HS-27A (cell line): Measurements from ENCODE around the gene NPTXR.

Source experiments
- DNase-seq: peaks from one replicate; pipeline ENCODE4 v3.0.0-alpha.2; 2012; ENCODE audit warnings: low read depth, missing footprints

NPTXR gene

GRCh38 chr22:38796262-38796957, 47.4 kb downstream of the NPTXR start:
- no peak for DNase-seq

DNA sequence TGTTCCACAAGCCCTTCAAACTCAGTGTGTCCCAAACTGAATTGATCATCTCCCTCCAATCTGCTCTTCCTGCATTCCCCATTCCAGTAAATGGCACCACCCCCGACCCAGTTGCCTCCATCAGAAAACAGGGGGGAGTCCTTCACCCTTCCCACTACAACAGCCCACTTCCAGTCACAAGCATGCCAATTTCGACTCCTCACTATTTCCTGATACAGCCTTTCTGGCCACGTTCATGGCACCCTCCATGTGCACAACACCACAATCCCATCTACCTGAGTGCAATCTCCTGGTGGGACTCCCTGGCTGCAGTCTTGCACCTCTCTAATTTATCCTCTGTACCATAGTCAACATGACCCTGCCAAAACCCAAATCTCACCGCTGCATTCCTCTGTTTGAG, 48.3 kb downstream of the NPTXR start:
- no peak for DNase-seq

- peak; percentile 88 for DNase-seq
These were observed 49.9 kb downstream of the NPTXR start, which contains the start of gene DNAL4 for GRCh38 chr22:38793721-38794466. TSS of gene DNAL4 (minus strand) at chr22:38794143. CDS start at chr22:38782731, 11,412 bp downstream.

- no peak for DNase-seq
These were observed 50.5 kb downstream of the NPTXR start for GRCh38 chr22:38793317-38793716.

GRCh38 chr22:38792833-38793232, 51.0 kb downstream of the NPTXR start:
- no peak for DNase-seq

DNA sequence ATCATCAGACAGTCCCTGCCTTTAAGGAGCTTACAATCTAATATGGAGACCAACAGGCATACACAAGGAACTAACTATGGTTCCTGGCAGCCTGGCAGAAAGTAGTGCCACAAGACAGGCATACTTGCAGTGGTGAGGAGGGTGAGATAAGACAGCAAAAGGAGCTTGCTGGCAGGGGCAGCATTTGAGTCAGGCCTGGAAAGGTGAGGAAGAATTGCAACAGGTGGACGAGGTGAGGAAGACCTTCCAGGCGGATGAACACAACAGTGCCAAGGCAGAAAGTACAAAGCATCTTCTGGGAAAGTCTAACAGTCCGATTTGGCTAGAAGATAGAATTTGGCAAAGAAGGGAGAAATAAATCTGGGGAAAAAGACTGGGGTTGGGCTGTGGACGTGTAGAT, 54.2 kb downstream of the NPTXR start:
- no peak for DNase-seq

DNA sequence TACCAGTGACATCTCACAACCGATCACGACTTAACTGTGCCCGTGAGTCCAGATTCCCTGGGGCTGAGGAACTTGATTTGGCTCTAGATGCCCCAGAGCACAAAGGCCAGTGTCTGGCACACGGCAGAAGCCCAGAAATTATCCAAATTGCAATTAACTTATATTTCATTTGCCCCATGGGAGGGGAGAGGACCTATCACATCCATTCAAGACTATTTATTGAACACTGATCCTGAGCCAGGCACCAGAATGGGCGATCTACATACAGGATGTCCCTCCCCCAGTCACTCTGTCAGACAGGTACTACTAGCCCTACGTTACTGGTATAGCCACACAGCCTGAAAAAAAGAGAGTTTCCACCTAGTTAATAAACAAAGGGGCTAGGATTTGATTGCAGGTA, 55.0 kb downstream of the NPTXR start:
- DNase-seq, result no peak

GRCh38 chr22:38788021-38788816, 55.6 kb downstream of the NPTXR start:
- DNase-seq, result no peak

GRCh38 chr22:38786631-38787030, 57.2 kb downstream of the NPTXR start:
- no peak for DNase-seq

GRCh38 chr22:38784856-38785255, 59.0 kb downstream of the NPTXR start:
- no peak for DNase-seq

GRCh38 chr22:38784035-38784434, 59.8 kb downstream of the NPTXR start:
- DNase-seq, result no peak

DNA sequence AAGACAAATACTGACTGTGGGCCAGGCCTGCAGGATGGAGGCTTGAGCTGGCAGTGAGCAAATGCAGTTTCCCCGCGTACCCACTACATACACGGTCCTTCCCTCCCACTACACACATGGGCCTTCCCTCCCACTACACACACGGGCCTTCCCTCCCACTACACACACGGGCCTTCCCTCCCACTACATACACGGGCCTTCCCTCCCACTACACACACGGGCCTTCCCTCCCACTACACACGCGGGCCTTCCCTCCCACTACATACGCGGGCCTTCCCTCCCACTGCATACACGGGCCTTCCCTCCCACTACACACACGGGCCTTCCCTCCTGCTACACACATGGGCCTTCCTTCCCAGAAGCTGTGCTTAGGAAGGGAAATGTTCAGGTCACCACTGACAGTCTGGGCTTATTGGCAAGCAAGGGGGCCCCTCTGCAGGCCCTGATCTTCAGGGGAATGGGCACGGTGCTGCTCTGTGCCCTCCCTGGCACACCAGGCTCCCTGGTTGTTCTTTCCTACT, 60.7 kb downstream of the NPTXR start:
- no peak for DNase-seq

DNA sequence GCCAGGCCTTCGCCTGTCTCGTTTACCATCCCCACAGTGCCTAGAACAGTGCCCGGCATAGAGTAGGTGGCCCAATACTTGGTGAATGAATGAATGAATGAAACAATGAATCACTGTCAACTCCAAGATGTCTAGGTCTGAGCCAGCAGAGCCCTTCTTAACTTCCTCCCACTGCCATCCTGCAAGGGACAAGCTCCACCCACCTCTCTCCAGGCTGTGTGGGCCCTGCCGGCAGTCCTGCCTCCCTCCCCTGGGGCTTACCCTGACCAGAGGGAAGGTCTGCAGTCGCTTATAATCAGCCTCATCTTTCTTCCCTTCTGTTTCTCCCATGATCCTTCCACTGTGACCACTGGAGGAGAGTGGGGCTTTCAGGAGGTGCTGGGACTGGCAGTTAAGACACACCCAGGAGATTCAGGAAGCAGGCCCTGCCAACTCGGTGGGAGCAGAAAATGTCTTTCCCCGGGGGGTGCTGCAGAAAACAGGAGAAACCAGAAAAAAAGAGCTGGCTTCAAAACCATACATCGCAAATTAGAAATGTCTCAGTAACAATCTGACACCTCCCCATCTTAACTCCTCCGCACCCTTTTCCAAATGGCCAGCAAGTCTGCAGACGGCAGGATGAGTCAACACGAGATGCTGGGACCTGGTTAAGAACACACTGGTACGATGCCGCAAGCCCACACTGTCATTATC, 61.3 kb downstream of the NPTXR start:
- no peak for DNase-seq

GRCh38 chr22:38781033-38781432, 62.8 kb downstream of the NPTXR start:
- DNase-seq, result no peak

GRCh38 chr22:38777087-38777671, 66.6 kb downstream of the NPTXR start:
- DNase-seq, result no peak

DNA sequence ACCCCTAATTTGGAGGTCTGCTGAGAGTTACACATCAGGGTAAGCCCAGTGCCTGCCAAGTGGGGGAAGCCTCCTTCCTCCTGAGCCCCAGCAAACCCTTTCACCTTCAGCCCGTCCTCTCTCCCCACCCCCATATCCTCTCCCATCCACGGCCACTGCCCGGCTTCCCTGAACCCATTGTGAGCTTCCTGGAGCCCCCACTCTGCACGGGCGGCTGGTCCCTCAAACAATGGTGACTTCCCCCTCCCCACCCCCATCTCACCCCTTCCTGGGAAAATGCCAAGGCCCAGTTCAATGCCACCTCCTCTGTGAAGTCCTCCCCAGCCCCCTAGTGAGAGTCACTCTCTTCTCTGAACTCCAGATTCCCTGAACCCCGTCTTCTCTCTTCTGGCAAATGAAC, 67.7 kb downstream of the NPTXR start:
- DNase-seq, result no peak

- no peak for DNase-seq
These were observed 68.2 kb downstream of the NPTXR start for GRCh38 chr22:38775656-38776055.

DNA sequence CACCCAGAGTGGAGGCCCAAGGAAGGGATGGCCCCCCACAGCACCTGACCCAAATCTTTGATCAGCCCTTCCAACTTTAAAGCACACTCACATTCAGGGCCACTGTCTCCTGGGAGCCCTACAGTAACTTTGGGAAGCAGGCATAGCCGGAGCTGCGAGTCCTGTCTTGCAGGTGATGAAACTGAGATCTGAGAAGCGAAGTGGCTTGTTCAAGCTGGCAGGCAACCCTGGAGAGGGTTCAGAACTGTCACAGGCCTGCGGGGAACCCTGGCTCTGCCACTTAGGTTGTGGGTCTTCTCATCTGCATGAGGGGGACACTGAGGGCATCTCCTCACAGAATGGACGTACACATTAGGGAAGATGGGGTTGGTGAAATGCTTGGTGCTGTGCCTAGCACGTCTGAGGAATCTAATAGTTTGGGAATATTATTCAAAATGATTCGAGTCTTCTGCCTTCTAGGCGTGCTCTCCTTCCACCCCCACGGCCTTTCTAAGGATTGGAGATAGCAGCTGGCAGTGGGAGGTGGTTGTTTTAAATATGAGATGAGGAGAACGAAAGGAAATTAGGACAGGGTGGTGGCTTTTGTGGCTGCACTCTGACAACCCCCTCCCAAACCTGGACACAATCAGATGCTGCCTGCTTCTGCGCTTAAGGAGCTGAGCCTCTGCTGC, 69.2 kb downstream of the NPTXR start:
- DNase-seq, result no peak

DNA sequence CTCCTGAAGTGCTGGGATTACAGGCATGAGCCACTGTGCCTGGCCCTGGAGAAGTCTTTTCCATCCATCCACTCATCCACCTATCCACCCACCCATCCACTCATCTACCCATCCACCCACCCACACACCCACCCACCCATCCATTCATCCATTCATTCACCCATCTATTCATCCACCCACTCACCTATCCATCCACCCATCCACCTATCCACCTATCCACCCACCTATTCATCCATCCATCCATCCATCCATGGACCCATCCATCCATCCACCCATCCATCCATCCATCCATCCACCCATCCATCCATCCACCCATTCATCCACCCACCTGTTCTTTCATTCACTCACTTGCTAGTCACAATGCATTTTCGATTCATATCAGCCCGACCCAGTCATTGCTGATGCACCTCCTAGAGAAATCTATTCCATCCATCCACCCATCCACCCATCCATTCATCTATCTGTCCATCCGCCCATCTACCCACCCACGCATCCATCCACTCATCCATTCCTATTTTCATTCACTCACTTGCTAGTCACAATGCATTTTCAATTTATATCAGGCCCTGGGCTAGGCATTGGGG, 70.4 kb downstream of the NPTXR start:
- DNase-seq, result no peak

GRCh38 chr22:38772623-38772873, 71.3 kb downstream of the NPTXR start:
- DNase-seq, result no peak
